ENCODE results near the gene NRAP. TPM values are rescaled to one million over a fixed set of nuclear protein-coding genes. Genes with fewer than 3 reads are reported as not detected.

The NRAP gene
- polyA plus RNA-seq, 1 of the 3 experiments (the other 2 are of a cell fraction), result not detected

DNA sequence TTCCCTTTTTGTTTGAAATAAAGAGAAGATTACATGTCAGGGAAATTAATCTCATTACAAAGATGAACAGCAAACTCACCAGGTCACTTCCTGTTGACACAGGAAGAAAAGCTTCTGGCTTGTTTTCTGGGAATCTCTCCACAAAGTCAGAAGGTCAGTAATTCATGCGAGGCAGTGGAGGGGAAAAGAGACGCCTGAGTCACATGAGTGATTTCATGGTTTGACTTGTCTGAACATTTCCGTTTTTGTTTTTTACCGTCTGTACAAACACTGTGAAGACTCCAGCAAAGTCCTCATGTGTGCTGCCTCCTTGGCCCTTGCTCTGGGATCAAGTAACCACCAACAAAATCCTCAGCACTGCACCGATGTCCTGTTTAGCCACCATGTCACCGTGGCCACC is 113.5 kb downstream of the NRAP start:
- Histone ChIP-seq H4K20me1 (ENCODE audit: insufficient read depth) (no peaks in the 10 kb centered on the region), H3K4me1 (ENCODE audit: control insufficient read depth in 1 of 2, insufficient read depth in 2 of 2, low read depth in 1 of 2, low read length in 1 of 2) (peaks cover 0 to 3% of the 10 kb centered on the region in 2 experiments; a peak in 2 of 4 replicates), H3K4me2 (no peak overlapping the region), H3K9me2 (no peaks in the 10 kb centered on the region), H3K79me2 (ENCODE audit: insufficient read depth) (no peaks in the 10 kb centered on the region), H3K9ac (no peak overlapping the region), H3K27ac (ENCODE audit: low read depth in 2 of 2, low read length in 1 of 2) (no peak overlapping the region), H2AFZ (ENCODE audit: low read depth) (no peak overlapping the region; the same call in 1 of the 2 replicates), H3F3A (replicated peaks; ENCODE audit: insufficient read depth) (no peaks in the 10 kb centered on the region), H3K4me3 (ENCODE audit: low read depth in 2 of 2, low read length in 1 of 2) (no peak overlapping the region), H3K9me3 (no peaks in the 10 kb centered on the region), H3K36me3 (replicated peaks in 1 of 2; ENCODE audit: control insufficient read depth in 1 of 2, insufficient read depth in 2 of 2, low read length in 1 of 2) (no peaks in the 10 kb centered on the region), H3K27me3 (ENCODE audit: insufficient read depth) (no peaks in the 10 kb centered on the region)
- DNase-seq, result no peak
- TF ChIP-seq GABPA (IDR thresholded peaks at IDR 0.05; ENCODE audit: low read depth), result peak; percentile 52
- no peak for TF ChIP-seq TEAD4 (IDR thresholded peaks at IDR 0.05; ENCODE audit: borderline replicate concordance, insufficient read depth)
- ChIA-PET CTCF (no interaction called here), POLR2A (no interaction called here)
- 68% methylated on average over 6 of the region's 6 CpGs for WGBS (ENCODE audit: low lambda C conversion rate)

DNA sequence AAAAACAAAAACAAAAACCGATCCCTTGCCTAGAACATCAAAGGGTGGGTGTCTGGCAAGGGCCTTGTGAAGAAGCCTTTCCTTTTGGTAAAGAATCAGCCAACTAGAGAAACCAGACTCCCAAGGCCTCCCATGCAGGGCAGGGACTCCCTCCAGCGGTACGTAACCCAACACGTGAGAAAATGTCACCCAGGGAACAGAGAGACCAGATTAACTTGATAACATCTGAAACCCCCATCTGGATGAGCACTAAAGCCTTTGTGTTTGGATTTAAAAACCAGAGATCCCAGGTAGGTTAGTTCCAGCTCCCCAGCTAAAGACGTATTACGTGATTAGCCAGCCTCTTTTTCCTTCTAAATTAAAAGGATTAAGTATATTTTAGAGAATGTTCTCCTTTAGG is 114.0 kb downstream of the NRAP start:
- H4K20me1 ChIP-seq (ENCODE audit: insufficient read depth), result no peaks in the 10 kb centered on the region
- no peaks in the 10 kb centered on the region for H3K9me2 ChIP-seq
- peak; percentile 44 for DNase-seq
- H3K27me3 ChIP-seq (ENCODE audit: insufficient read depth), result no peaks in the 10 kb centered on the region
- no peak overlapping the region for H3K27ac ChIP-seq (ENCODE audit: low read depth in 2 of 2, low read length in 1 of 2)
- no peaks in the 10 kb centered on the region for H3F3A ChIP-seq (replicated peaks; ENCODE audit: insufficient read depth)
- H3K4me3 ChIP-seq (ENCODE audit: low read depth in 2 of 2, low read length in 1 of 2), result no peak overlapping the region
- no peaks in the 10 kb centered on the region for H3K36me3 ChIP-seq (replicated peaks in 1 of 2; ENCODE audit: control insufficient read depth in 1 of 2, insufficient read depth in 2 of 2, low read length in 1 of 2)
- H3K79me2 ChIP-seq (ENCODE audit: insufficient read depth), result no peaks in the 10 kb centered on the region
- H2AFZ ChIP-seq (ENCODE audit: low read depth), result 0 out of 2 replicates have a peak overlapping the region, but pooled peaks have one; percentile 35
- 89% methylated on average over 6 of the region's 6 CpGs for WGBS (ENCODE audit: low lambda C conversion rate)
- peaks cover 0 to 3% of the 10 kb centered on the region in 2 experiments; a peak in 2 of 4 replicates for H3K4me1 ChIP-seq (ENCODE audit: control insufficient read depth in 1 of 2, insufficient read depth in 2 of 2, low read depth in 1 of 2, low read length in 1 of 2)
- TF ChIP-seq SMC3 (IDR thresholded peaks at IDR 0.05; ENCODE audit: low read depth, low read length) (no peak), FOSL2 (IDR thresholded peaks at IDR 0.05; ENCODE audit: borderline replicate concordance, low read depth) (no peak), FOXJ3 (CRISPR knock-in tag; IDR thresholded peaks at IDR 0.05) (no peak), ELF1 (IDR thresholded peaks at IDR 0.05) (no peak), YY1 (IDR thresholded peaks at IDR 0.05; ENCODE audit: low read depth) (no peak)
- TF ChIP-seq, protein P1, sequence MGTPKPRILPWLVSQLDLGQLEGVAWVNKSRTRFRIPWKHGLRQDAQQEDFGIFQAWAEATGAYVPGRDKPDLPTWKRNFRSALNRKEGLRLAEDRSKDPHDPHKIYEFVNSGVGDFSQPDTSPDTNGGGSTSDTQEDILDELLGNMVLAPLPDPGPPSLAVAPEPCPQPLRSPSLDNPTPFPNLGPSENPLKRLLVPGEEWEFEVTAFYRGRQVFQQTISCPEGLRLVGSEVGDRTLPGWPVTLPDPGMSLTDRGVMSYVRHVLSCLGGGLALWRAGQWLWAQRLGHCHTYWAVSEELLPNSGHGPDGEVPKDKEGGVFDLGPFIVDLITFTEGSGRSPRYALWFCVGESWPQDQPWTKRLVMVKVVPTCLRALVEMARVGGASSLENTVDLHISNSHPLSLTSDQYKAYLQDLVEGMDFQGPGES (IDR thresholded peaks at IDR 0.05; ENCODE audit: low read depth, low read length), result no peak
- H3K4me2 ChIP-seq, result no peak overlapping the region
- no peaks in the 10 kb centered on the region for H3K9me3 ChIP-seq
- CTCF ChIA-PET, result no interaction called here
- H3K9ac ChIP-seq, result no peak overlapping the region
- POLR2A ChIA-PET, result no interaction called here

DNA sequence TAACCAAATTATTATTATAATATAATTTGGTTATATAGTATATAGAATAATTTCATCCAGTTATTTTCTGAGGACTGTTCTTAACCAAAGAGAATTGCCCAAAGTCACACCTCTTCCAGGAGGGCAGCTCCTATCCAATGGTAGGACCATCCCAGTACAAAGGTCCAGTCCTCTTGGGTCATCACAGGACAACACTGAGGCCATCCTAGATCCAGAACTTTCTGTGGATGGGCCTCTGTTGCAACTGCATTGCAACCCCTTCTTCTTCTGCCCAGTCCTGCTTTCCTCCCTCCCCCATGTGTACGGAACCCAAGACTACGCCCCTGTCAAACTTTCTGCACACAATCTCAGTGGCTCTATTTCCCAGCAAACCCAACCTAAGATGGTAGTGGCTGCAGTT is 116.4 kb downstream of the NRAP start:
- Histone ChIP-seq H3K79me2 (ENCODE audit: insufficient read depth) (no peaks in the 10 kb centered on the region), H3K9me3 (no peaks in the 10 kb centered on the region), H3K4me1 (ENCODE audit: control insufficient read depth in 1 of 2, insufficient read depth in 2 of 2, low read depth in 1 of 2, low read length in 1 of 2) (peaks cover 0 to 3% of the 10 kb centered on the region in 2 experiments; a peak in 2 of 4 replicates), H3K27me3 (ENCODE audit: insufficient read depth) (no peaks in the 10 kb centered on the region), H3K9ac (no peak overlapping the region), H3K4me2 (no peak overlapping the region), H4K20me1 (ENCODE audit: insufficient read depth) (no peaks in the 10 kb centered on the region), H3F3A (replicated peaks; ENCODE audit: insufficient read depth) (no peaks in the 10 kb centered on the region), H3K27ac (ENCODE audit: low read depth in 2 of 2, low read length in 1 of 2) (no peak overlapping the region), H3K36me3 (replicated peaks in 1 of 2; ENCODE audit: control insufficient read depth in 1 of 2, insufficient read depth in 2 of 2, low read length in 1 of 2) (no peaks in the 10 kb centered on the region), H3K9me2 (no peaks in the 10 kb centered on the region), H2AFZ (ENCODE audit: low read depth) (no peak overlapping the region), H3K4me3 (ENCODE audit: low read depth in 2 of 2, low read length in 1 of 2) (no peak overlapping the region)
- no peak for TF ChIP-seq TEAD4 (IDR thresholded peaks at IDR 0.05; ENCODE audit: borderline replicate concordance, insufficient read depth)
- no peak for TF ChIP-seq RXRA (IDR thresholded peaks at IDR 0.05; ENCODE audit: borderline replicate concordance, low read depth)
- TF ChIP-seq, protein P1 (IDR thresholded peaks at IDR 0.05; ENCODE audit: low read depth, low read length), result no peak
- CTCF ChIA-PET, result interaction anchor here (1.5 kb wide), 1 partner anchor 26 kb away, joined by 4 read pairs; no protein-coding TSS in a partner anchor
- 95% methylated on average over 2 of the region's 2 CpGs for WGBS (ENCODE audit: low lambda C conversion rate)
- DNase-seq, result no peak
- POLR2A ChIA-PET, result no interaction called here
